ENCODE results near the gene ROBO4.

The ROBO4 gene

GRCh38 chr11:124938206-124938765, 40.6 kb upstream of the ROBO4 start:
- Histone ChIP-seq H3K27ac (no peak overlapping the region), H3K36me3 (no peaks in the 10 kb centered on the region)
- TF ChIP-seq Cebpa-rat (IDR thresholded peaks at IDR 0.05) = no peak

GRCh38 chr11:124937336-124937935, 39.8 kb upstream of the ROBO4 start:
- Histone ChIP-seq H3K4me1 (no peaks in the 10 kb centered on the region), H4K20me1 (no peaks in the 10 kb centered on the region), H3K4me2 (no peak overlapping the region), H3K4me3 (no peak overlapping the region), H3K27me3 (peaks cover 0 to 10% (median 0%) of the 10 kb centered on the region in 11 experiments; a peak in 5 of 22 replicates), H3K36me3 (no peaks in the 10 kb centered on the region), H3K27ac (no peak overlapping the region), H3K9ac (no peak overlapping the region), H3K9me3 (replicated peaks in 1 of 11) (peaks cover 0 to 6% (median 0%) of the 10 kb centered on the region in 11 experiments; a peak in 3 of 22 replicates)
- TF ChIP-seq Cebpa-rat (IDR thresholded peaks at IDR 0.05) = no peak

More at GRCh38 chr11:124938206-124938765, 40.6 kb upstream of the ROBO4 start:
- Histone ChIP-seq H3K4me2 (no peak overlapping the region), H3K27me3 (peaks cover 0 to 10% (median 0%) of the 10 kb centered on the region in 11 experiments; a peak in 5 of 22 replicates), H3K4me3 (no peak overlapping the region), H3K4me1 (no peaks in the 10 kb centered on the region), H3K9me3 (replicated peaks in 1 of 11) (peaks cover 0 to 6% (median 0%) of the 10 kb centered on the region in 11 experiments; a peak in 3 of 22 replicates), H4K20me1 (no peaks in the 10 kb centered on the region), H3K9ac (no peak overlapping the region)

- TF ChIP-seq Cebpa-rat (IDR thresholded peaks at IDR 0.05) = no peak
- Histone ChIP-seq H3K27me3 (peaks cover 0 to 10% (median 0%) of the 10 kb centered on the region in 11 experiments; a peak in 5 of 22 replicates), H3K4me3 (no peak within 1 kb of the TSS), H3K36me3 (no peaks in the 10 kb centered on the region), H3K9me3 (replicated peaks in 1 of 11) (peaks cover 0 to 6% (median 0%) of the 10 kb centered on the region in 11 experiments; a peak in 3 of 22 replicates), H3K4me1 (no peaks in the 10 kb centered on the region), H3K27ac (no peak within 1 kb of the TSS), H3K4me2 (no peak within 1 kb of the TSS), H4K20me1 (no peaks in the 10 kb centered on the region), H3K9ac (no peak within 1 kb of the TSS)
These were observed 38.2 kb upstream of the ROBO4 start, which contains the start of gene HEPACAM for GRCh38 chr11:124935548-124936514. Gene HEPACAM (minus strand): TSS chr11:124936047. CDS start chr11:124936006, 41 bp downstream.

DNA sequence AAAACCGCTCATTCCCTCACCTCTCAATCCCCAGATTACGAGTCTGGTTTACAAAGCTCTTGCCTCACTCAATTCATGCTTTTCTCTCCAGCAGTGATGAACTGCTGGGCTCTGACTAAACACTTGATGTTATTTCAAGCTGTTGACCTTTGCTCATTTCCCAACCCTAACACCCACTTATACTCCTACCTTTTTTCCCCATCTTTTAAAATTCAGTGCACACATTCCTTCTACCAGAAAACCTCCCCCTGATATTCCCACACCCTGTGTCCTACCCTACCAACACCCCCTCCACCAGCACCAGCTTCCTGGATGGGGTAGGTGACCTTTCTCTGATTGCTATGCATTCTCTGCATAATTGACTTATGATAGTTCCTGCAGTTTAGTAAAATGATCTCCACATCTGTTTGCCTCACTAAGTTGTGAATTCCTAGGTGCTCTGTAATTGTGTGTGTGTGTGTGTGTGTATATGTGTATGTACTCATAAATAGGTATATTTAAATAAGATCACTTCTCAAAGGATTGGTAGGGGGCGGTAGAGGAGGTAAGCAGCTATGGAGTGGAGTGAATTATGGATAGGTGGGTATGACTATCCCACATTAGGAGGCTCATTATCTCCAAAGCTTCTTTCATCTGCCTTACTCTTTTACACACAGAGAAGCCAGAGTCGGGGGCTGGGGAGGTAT, 37.3 kb upstream of the ROBO4 start:
- Histone ChIP-seq H3K4me2 (no peak overlapping the region), H3K27me3 (peaks cover 0 to 10% (median 0%) of the 10 kb centered on the region in 11 experiments; a peak in 5 of 22 replicates), H3K36me3 (no peaks in the 10 kb centered on the region), H3K27ac (no peak overlapping the region), H3K9ac (no peak overlapping the region), H3K4me3 (no peak overlapping the region), H3K9me3 (replicated peaks in 1 of 11) (peaks cover 0 to 6% (median 0%) of the 10 kb centered on the region in 11 experiments; a peak in 3 of 22 replicates), H3K4me1 (no peaks in the 10 kb centered on the region), H4K20me1 (no peaks in the 10 kb centered on the region)
- TF ChIP-seq Cebpa-rat (IDR thresholded peaks at IDR 0.05) = no peak

GRCh38 chr11:124930799-124931198, 33.1 kb upstream of the ROBO4 start:
- Histone ChIP-seq H3K36me3 (no peaks in the 10 kb centered on the region), H3K27me3 (peaks cover 0 to 3% (median 0%) of the 10 kb centered on the region in 11 experiments; a peak in 3 of 22 replicates), H3K27ac (no peak overlapping the region), H3K9ac (no peak overlapping the region), H3K4me2 (no peak overlapping the region), H3K4me3 (no peak overlapping the region), H3K9me3 (replicated peaks in 1 of 11) (no peaks in the 10 kb centered on the region), H3K4me1 (no peaks in the 10 kb centered on the region), H4K20me1 (no peaks in the 10 kb centered on the region)
- TF ChIP-seq Cebpa-rat (IDR thresholded peaks at IDR 0.05) = no peak

- Histone ChIP-seq H3K36me3 (no peaks in the 10 kb centered on the region), H3K9ac (no peak overlapping the region), H3K4me1 (no peaks in the 10 kb centered on the region), H3K27me3 (no peaks in the 10 kb centered on the region), H3K9me3 (replicated peaks in 1 of 11) (no peaks in the 10 kb centered on the region), H3K4me3 (no peak overlapping the region), H4K20me1 (no peaks in the 10 kb centered on the region), H3K27ac (no peak overlapping the region), H3K4me2 (no peak overlapping the region)
- TF ChIP-seq Cebpa-rat (IDR thresholded peaks at IDR 0.05) = no peak
These were observed 31.4 kb upstream of the ROBO4 start for GRCh38 chr11:124928942-124929665.

GRCh38 chr11:124923296-124923695, 25.6 kb upstream of the ROBO4 start:
- H3K27me3 ChIP-seq = peaks cover 0 to 20% (median 9%) of the 10 kb centered on the region in 11 experiments; a peak in 15 of 22 replicates
- TF ChIP-seq Cebpa-rat (IDR thresholded peaks at IDR 0.05) = no peak
- no peak overlapping the region for H3K4me3 ChIP-seq

GRCh38 chr11:124922831-124923230, 25.2 kb upstream of the ROBO4 start:
- H3K27ac ChIP-seq = no peak overlapping the region
- H3K27me3 ChIP-seq = peaks cover 0 to 20% (median 9%) of the 10 kb centered on the region in 11 experiments; a peak in 15 of 22 replicates
- no peak overlapping the region for H3K9ac ChIP-seq
- H3K36me3 ChIP-seq = no peaks in the 10 kb centered on the region
- H3K4me1 ChIP-seq = peaks cover 4 to 16% (median 13%) of the 10 kb centered on the region in 10 experiments; a peak in 17 of 20 replicates
- no peak overlapping the region for H3K4me3 ChIP-seq
- H4K20me1 ChIP-seq = no peaks in the 10 kb centered on the region
- no peak for TF ChIP-seq Cebpa-rat (IDR thresholded peaks at IDR 0.05)
- no peak overlapping the region for H3K4me2 ChIP-seq
- peaks cover 0 to 11% (median 5%) of the 10 kb centered on the region in 11 experiments; a peak in 9 of 22 replicates for H3K9me3 ChIP-seq (replicated peaks in 1 of 11)

More at GRCh38 chr11:124923296-124923695, 25.6 kb upstream of the ROBO4 start:
- Histone ChIP-seq H3K4me2 (peak overlapping the region in 2 of 11 experiments; percentile 8 to 21; a peak in 2 of 22 replicates), H3K4me1 (peaks cover 4 to 16% (median 13%) of the 10 kb centered on the region in 10 experiments; a peak in 17 of 20 replicates), H3K36me3 (no peaks in the 10 kb centered on the region), H3K27ac (no peak overlapping the region), H3K9me3 (replicated peaks in 1 of 11) (peaks cover 0 to 11% (median 5%) of the 10 kb centered on the region in 11 experiments; a peak in 9 of 22 replicates), H4K20me1 (no peaks in the 10 kb centered on the region), H3K9ac (no peak overlapping the region)

Data from BLaER1 treated with 17β-estradiol and CSF1 and Interleukin-3, amounts not matched to agents 10 nM and 100 nM (cell line).